Measurements from ENCODE around the gene CASKIN1. TPM values are rescaled to one million over a fixed set of nuclear protein-coding genes. Genes with fewer than 3 reads are reported as not detected.

Gene CASKIN1
- total RNA-seq, 1 experiment from 2014 or later = 6.6 TPM

DNA sequence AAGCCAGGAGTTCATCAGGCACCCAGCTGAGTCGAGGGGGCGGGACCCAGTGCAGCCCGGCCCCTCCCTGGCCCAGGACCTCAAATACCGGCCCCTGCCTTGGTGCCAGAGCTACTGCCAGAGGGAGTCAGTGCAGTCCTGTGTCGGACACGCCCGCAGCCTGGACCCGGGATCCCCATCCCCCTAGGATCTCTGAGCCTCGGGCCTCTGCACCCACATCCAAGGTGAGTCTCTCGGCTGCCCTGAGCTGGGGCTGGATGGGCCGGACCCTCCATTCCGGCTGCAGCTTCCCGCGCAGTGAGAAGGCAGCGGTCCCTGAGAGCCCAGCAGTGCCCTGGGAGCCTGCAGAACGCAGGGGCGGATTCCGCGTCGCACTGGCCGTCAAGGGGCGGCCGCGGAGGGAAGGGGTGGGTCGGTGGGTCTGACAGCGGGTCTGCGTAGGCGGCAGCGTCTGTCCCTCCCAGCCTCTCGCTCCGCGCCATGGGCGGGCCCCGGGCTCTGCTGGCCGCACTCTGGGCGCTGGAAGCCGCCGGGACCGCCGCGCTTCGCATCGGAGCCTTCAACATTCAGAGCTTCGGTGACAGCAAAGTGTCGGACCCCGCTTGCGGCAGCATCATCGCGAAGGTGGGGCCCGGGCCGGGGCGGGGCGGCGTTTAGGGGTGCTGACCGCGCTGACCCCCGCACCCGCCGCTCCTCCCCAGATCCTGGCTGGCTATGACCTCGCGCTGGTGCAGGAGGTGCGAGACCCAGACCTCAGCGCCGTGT is 40.1 kb upstream of the CASKIN1 start, which contains the start of gene DNASE1L2:
Gene DNASE1L2, plus strand, starts transcription at position 108 of the 765 bp plus-strand sequence. Its CDS starts 373 bp downstream, at position 481.
- BruUV-seq (replicated peaks) = no TSS peak
- Histone ChIP-seq H3K4me3 (ENCODE audit: low read depth, low read length) (peak within 1 kb of the TSS; percentile 46), H3K9me3 (no peaks in the 10 kb centered on the region), H3K27me3 (replicated peaks; ENCODE audit: control insufficient read depth, insufficient read depth, low read length) (no peaks in the 10 kb centered on the region), H3K4me1 (peaks cover 8% of the 10 kb centered on the region; the same call in 1 of the 2 replicates), H3K36me3 (ENCODE audit: control insufficient read depth, insufficient read depth, low read length) (no peaks in the 10 kb centered on the region)
- Mint-ChIP-seq H3K27me3 (ENCODE audit: insufficient read depth, unreplicated experiment) (no peaks in the 10 kb centered on the region), H3K4me1 (ENCODE audit: low read depth, unreplicated experiment) (no peaks in the 10 kb centered on the region), H3K36me3 (ENCODE audit: insufficient read depth, unreplicated experiment) (peaks cover 49% of the 10 kb centered on the region), H3K9me3 (ENCODE audit: unreplicated experiment) (no peaks in the 10 kb centered on the region), H3K4me3 (ENCODE audit: unreplicated experiment) (peak within 1 kb of the TSS; percentile 56), H3K27ac (ENCODE audit: unreplicated experiment) (no peak within 1 kb of the TSS)
- intact Hi-C loops (cut with micrococcal nuclease; ENCODE audit: unreplicated experiment) = no loop called here
- TF ChIP-seq, protein P1, sequence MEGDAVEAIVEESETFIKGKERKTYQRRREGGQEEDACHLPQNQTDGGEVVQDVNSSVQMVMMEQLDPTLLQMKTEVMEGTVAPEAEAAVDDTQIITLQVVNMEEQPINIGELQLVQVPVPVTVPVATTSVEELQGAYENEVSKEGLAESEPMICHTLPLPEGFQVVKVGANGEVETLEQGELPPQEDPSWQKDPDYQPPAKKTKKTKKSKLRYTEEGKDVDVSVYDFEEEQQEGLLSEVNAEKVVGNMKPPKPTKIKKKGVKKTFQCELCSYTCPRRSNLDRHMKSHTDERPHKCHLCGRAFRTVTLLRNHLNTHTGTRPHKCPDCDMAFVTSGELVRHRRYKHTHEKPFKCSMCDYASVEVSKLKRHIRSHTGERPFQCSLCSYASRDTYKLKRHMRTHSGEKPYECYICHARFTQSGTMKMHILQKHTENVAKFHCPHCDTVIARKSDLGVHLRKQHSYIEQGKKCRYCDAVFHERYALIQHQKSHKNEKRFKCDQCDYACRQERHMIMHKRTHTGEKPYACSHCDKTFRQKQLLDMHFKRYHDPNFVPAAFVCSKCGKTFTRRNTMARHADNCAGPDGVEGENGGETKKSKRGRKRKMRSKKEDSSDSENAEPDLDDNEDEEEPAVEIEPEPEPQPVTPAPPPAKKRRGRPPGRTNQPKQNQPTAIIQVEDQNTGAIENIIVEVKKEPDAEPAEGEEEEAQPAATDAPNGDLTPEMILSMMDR (IDR thresholded peaks at IDR 0.05; ENCODE audit: insufficient read depth in 1 of 2, low read depth in 1 of 2, low read length in 1 of 2, severe bottlenecking in 1 of 2, unreplicated experiment in 1 of 2) = no peak
- CTCF ChIA-PET = no interaction called here
- DNase-seq = peak in 1 of 2 experiments; percentile 51
- POLR2A ChIA-PET = no interaction called here

DNA sequence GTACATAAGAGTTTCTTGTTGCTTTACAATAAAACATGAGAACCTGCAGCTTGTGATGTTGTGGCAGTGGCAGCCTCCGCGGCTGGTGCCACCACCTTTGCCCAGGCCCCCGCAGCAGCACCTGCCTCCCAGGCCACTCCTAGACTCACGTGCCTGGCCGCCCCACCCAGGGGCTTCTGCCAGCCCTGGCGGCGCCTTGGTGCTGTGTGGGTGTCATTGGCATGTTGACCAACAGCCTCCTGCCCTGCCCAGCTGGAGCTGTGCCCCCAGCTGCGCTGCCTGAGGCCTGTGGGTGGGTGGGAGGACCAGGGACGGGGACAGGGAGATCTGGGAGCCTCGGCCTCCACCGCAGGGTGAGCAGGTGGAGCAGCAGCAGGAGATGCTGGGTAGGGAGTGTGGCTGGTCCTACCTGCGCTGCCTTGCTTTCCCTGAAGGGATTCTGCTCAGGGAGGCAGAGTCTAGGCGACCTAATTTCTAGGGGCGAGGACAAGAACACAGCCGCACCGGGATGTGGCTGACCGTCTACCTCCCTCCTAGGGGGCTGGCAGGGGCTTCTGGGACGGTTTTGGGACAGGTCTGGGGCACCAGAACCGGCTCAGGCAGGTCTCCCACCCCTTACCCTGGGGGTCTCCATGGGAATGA is 39.4 kb upstream of the CASKIN1 start:
- CTCF ChIA-PET = no interaction called here
- H3K4me1 Mint-ChIP-seq (ENCODE audit: low read depth, unreplicated experiment) = no peaks in the 10 kb centered on the region
- H3K4me3 Mint-ChIP-seq (ENCODE audit: unreplicated experiment) = peak overlapping the region; percentile 56
- POLR2A ChIA-PET = interaction anchor here (0.6 kb wide), 1 partner anchor 234 kb away, joined by 9 read pairs; no protein-coding TSS in a partner anchor
- no peak for DNase-seq
- BruUV-seq (replicated peaks) = no TSS peak
- H3K36me3 ChIP-seq (ENCODE audit: control insufficient read depth, insufficient read depth, low read length) = no peaks in the 10 kb centered on the region
- intact Hi-C loops (cut with micrococcal nuclease; ENCODE audit: unreplicated experiment) = no loop called here
- TF ChIP-seq, protein P1 (IDR thresholded peaks at IDR 0.05; ENCODE audit: insufficient read depth in 1 of 2, low read depth in 1 of 2, low read length in 1 of 2, severe bottlenecking in 1 of 2, unreplicated experiment in 1 of 2) = no peak
- no peaks in the 10 kb centered on the region for H3K9me3 ChIP-seq
- H3K9me3 Mint-ChIP-seq (ENCODE audit: unreplicated experiment) = no peaks in the 10 kb centered on the region
- peaks cover 49% of the 10 kb centered on the region for H3K36me3 Mint-ChIP-seq (ENCODE audit: insufficient read depth, unreplicated experiment)
- no peaks in the 10 kb centered on the region for H3K27me3 Mint-ChIP-seq (ENCODE audit: insufficient read depth, unreplicated experiment)
- no peak overlapping the region for H3K27ac Mint-ChIP-seq (ENCODE audit: unreplicated experiment)
- no peaks in the 10 kb centered on the region for H3K27me3 ChIP-seq (replicated peaks; ENCODE audit: control insufficient read depth, insufficient read depth, low read length)
- no peak overlapping the region for H3K4me3 ChIP-seq (ENCODE audit: low read depth, low read length)
- peaks cover 8% of the 10 kb centered on the region; the same call in 1 of the 2 replicates for H3K4me1 ChIP-seq

GRCh38 chr16:2235234-2235651 is 38.8 kb upstream of the CASKIN1 start:
- DNase-seq = no peak
- H3K9me3 Mint-ChIP-seq (ENCODE audit: unreplicated experiment) = no peaks in the 10 kb centered on the region
- ChIA-PET POLR2A (interaction anchor here (0.6 kb wide), 1 partner anchor 233 kb away, joined by 9 read pairs; no protein-coding TSS in a partner anchor), CTCF (no interaction called here)
- no peak overlapping the region for H3K27ac Mint-ChIP-seq (ENCODE audit: unreplicated experiment)
- no peaks in the 10 kb centered on the region for H3K27me3 ChIP-seq (replicated peaks; ENCODE audit: control insufficient read depth, insufficient read depth, low read length)
- TF ChIP-seq, protein P1 (IDR thresholded peaks at IDR 0.05; ENCODE audit: insufficient read depth in 1 of 2, low read depth in 1 of 2, low read length in 1 of 2, severe bottlenecking in 1 of 2, unreplicated experiment in 1 of 2) = no peak
- H3K27me3 Mint-ChIP-seq (ENCODE audit: insufficient read depth, unreplicated experiment) = no peaks in the 10 kb centered on the region
- H3K9me3 ChIP-seq = no peaks in the 10 kb centered on the region
- H3K4me3 Mint-ChIP-seq (ENCODE audit: unreplicated experiment) = no peak overlapping the region
- H3K36me3 Mint-ChIP-seq (ENCODE audit: insufficient read depth, unreplicated experiment) = peaks cover 49% of the 10 kb centered on the region
- intact Hi-C loops (cut with micrococcal nuclease; ENCODE audit: unreplicated experiment) = no loop called here
- TSS peak; percentile 27 for BruUV-seq (replicated peaks)
- no peak overlapping the region for H3K4me3 ChIP-seq (ENCODE audit: low read depth, low read length)
- H3K4me1 ChIP-seq = peaks cover 8% of the 10 kb centered on the region; the same call in 1 of the 2 replicates
- H3K36me3 ChIP-seq (ENCODE audit: control insufficient read depth, insufficient read depth, low read length) = no peaks in the 10 kb centered on the region
- H3K4me1 Mint-ChIP-seq (ENCODE audit: low read depth, unreplicated experiment) = no peaks in the 10 kb centered on the region

Measured in Caco-2 (cell line).